Stimulated activated CD8-positive, alpha-beta memory T cell treated with anti-CD3 and anti-CD28 coated beads, Interleukin-12 subunit alpha, Interleukin-12 subunit beta, amount 100 ng/mL, for 24 hours (primary cell): ENCODE data around the gene TPRKB.
"Not testable (repeated sequence)": the region's sequence is repeated elsewhere in the genome, so short reads cannot be mapped to it uniquely, and the experiment has no call there.

Experiments used
- DNase-seq: peaks from one replicate; pipeline ENCODE4 v3.0.0-alpha.2; 2020; ENCODE audit errors: extremely low read depth

TPRKB gene

DNA sequence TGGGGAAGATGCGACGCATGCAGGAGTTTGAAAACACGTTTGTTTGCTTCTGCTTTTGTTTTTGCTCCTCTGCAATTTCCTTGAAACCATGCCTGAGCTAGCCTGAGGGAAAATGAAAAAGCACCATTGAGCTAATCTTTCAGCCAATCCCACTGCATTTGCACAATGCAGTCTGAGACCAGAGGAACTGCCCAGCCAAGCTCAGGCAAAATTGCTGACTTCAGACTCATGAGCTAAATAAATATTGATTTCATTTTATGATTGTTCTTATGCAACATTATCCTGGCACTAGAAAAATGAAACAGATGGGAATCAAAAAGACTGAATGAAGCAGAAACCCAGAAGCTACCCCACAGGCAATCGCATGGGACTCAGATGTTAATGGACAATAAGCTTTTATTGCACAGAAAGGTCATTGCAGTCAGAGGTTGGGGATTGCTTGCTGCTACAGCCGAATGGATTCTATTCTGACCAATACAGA, 37.0 kb downstream of the TPRKB start:
- no peak for DNase-seq

DNA sequence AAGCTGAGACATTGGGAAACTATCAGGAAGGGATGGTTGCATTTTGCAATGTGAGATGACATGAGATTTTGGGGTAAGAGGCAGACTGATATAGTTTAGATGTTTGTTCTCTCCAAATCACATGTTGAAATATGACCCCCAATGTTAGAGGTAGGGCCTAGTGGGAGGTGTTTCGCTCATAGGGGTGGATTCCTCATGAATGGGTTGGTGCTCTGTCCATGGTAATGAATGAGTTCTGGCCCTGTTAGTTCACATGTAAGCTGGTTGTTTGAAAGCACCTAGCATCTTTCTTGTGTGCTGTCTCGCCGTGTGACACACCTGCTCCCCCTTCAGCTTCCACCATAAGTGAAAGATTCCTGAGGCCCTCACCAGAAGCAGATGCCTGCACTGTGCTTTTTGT, 37.7 kb downstream of the TPRKB start:
- DNase-seq: no peak

DNA sequence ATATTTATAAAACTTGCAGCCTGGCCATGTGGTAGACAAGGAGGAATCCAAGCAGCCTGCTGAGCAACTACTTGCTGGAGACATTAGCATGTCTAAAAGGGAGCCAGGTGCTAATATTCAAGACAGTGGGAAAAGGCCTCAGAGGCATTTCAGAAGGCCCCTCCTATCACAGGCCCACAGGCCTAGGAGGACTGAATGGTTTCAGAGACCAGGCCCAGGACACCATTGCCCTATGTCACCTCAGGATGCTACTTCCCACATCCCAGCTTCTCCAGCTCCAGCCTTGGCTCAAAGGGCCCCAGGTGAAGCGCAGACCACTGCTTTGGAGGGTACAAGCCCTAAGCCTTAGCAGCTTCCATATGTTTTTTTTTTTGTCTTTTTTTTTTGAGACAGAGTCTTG, 39.0 kb downstream of the TPRKB start:
- no peak for DNase-seq

DNA sequence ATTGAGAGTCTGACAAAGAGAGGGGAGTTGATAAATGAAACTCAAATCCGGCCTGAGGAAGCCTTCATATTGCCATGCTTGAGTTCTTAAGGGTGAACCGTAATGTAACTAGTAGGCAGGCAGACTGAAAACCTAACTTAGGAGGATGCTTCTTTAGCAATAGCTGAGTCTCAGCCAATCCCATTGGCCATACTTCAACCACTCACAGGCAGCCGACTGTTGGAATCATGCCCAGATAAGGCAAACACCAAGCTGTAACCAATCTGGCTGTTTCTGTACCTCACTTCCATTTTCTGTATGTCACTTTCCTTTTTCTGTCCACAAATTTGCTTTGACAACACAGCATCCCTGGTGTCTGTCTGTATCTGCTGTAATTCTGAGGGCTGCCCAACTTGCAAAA, 39.5 kb downstream of the TPRKB start:
- no peak for DNase-seq

DNA sequence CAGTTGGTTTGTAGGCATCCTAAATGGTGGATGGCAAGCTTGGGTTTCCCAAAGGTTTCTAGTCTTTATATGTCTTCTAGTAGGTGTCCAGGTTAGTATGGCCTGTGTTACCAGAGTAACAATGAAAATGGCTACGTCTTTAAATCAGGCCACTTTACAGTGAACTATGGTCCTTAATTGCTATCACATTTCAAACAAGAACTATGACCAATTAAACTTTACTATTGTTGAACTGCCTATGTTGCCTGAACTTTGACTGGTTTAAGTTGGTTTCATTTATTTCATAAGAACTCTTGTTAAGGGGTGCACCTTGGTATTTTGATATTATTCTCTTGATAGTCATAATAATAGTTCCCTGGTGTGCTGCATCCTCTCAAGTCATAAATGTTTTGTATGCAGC, 40.2 kb downstream of the TPRKB start:
- not testable (repeated sequence) for DNase-seq

DNA sequence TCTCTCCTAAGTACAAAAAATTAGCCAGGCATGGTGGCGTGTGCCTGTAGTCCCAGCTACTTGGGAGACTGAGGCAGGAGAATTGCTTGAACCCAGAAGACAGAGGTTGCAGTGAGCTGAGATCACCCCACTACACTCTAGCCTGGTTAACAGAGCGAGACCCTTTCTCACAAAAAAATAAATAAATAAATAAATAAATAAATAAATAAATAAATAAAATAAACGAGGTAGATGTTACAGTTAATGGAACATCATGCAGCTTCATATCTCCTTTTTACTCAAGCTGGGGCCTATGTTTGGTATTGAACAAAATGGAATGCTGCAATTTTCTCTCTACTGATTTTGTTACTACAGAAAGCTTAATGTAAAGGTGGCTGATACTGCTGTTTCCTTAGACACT, 40.6 kb downstream of the TPRKB start:
- not testable (repeated sequence) for DNase-seq

DNA sequence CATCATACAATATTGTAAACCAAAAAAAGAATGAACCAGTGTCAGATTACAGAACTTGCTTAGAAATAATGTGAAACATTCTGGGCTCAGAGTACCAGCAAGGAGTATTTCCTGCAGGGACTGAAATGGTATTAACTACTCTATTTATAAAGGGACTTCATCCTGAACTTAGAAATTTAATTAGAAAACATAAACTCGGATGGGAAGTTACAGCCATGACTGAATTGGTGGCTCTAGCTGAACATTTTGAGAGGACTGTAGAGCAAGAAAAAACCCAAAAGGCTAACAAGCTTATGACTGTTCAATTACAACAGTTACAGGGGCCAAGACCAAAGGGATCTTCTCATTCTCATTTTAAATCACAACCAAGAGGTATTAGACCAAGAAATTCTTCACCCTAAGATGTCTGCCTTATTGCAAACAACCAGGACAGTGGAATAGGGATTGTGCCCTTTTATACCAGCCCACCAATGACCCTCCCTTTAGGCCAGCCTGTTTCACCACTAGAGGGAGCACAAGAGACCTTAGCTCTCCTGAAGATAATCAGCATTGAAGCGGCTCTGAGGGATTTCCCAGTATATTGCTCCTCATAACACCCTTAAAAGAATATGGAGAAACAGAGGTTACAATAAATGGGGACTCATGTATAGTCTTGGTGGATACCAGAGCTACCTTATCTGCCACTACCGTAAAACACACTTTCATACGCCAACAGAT, 46.6 kb downstream of the TPRKB start:
- not testable (repeated sequence) for DNase-seq

DNA sequence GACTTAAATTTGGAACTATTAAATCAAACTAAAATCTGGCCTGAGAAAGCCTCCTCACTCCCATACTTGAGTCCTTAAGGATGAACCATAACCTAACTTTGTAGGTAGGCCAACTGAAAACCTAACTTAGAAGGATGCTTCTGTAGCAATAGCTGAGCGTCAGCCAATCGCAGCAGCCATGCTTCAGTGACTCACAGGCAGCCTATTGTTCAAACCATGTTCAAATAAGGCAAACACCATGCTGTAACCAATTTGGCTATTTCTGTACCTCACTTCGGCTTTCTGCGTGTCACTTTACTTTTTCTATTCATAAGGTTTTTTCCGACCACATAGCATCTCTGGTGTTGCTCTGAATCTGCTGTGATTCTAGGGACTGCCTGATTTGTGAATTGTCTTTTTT, 48.7 kb downstream of the TPRKB start:
- not testable (repeated sequence) for DNase-seq

DNA sequence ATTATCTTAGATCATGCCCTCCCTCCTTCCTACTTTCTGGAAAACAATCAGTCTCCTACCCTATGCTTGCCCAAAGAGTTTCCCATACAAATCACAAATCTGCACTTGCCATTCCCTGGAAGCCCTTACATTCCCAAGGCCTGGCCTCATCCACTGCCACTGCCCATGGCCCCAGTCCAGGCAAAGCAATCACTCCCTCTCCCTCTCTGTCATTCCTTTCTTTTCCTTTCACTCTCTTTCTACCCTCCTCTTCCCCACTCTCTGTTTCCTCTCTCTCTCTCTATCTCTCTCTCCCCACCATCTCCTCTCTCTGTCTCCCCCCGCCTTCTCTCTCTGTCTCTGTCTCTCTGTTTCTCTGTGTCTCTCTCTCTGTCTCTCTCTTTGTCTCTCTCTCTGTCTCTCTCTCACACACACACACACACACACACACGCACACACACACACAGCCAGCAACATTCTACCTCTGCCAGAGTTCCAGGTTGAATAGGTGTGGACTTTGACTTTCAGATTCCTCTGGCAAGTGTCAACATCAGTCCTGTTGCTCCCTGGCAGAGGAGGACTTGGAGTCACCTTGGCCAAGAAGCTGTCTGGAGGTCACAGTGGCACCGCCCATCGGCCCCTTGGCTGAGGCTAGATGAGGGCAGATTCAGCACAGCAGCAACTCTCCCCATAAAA, 51.2 kb downstream of the TPRKB start:
- DNase-seq: no peak

DNA sequence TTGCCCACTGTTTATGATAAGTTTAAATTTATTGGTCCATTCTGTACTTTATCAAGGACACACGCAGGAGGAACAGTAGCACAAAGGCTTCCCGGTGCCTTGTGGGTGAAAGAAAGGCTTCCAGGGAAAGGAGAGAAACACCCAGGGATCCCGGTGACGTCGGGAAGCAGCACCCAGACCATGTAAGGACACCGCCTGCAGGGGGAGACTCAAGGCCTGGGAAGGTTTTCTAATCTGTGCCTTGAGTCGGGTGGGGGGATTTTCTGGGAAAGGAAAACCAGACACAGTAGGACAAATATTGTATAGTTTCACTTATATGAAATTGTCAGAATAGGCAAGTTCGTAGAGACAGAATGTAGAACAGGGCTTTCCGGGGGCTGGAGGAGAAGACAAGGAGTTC, 52.2 kb downstream of the TPRKB start:
- DNase-seq: not testable (repeated sequence)

DNA sequence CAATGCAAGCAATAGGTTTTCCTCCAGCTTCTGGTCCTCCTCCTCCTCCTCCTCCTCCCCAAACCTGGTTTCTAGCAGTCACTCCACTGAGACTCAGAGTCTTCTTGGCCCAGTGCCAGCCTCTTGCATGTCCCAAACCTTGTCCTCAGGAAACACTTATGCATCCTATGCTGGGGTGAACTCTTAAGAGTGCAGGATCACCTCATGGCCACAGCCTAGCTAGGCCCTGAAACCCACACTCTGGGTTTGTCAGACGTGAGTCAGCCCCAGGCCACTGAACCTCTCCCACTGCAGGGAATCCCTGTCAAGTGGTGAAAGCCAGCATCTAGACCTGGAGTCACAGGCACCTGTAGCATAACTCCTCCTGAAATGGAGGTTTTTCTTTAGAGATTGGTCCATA, 52.8 kb downstream of the TPRKB start:
- DNase-seq: not testable (repeated sequence)

DNA sequence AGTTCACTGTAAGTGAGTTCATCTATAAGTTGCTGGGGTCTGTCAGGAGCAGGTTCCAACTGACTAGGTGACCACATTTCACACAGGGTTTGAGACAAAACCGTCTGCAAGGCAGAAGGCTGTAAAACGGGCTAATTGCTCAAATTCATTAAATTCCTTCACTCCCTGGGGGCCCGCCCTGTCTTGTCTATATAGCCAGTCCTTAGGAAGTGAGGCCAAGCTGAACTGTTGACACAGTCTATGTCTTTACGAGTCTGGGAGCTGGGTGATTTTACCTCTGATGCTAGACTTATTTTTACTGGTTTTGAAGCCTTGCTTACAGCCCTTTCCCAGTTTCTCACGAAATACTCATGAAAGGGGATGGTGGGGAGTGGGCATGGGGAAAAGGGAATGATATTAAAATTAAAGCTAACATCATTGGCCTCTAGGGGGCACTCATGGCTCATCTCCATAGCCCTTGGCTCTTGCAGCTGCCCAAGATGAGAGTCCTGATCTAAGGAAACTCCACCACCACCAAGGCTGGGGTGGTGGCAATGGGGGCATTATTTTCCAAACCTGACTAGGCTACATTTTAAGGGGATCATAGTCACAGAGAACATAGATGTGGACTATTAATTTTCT, 57.1 kb downstream of the TPRKB start:
- DNase-seq: not testable (repeated sequence)
